HT1080 (cell line): Measurements from ENCODE around the gene TMEM273. TPM values are rescaled to one million over a fixed set of nuclear protein-coding genes. Genes with fewer than 3 reads are reported as not detected.

Source experiments
- DNase-seq: peaks from one replicate; pipeline ENCODE4 v3.0.0-alpha.2; 2015; ENCODE audit warnings: low read depth
- total RNA-seq: library from RNA; depleted of rRNA; stranded (reverse); fragments of >200 nt; shearing (Covaris generic); gene quantifications from 2 replicates; pipeline ENCODE4 v1.2.3, GENCODE V29; 2014

Gene TMEM273
- total RNA-seq, 1 experiment from 2014 or later = not detected

DNA sequence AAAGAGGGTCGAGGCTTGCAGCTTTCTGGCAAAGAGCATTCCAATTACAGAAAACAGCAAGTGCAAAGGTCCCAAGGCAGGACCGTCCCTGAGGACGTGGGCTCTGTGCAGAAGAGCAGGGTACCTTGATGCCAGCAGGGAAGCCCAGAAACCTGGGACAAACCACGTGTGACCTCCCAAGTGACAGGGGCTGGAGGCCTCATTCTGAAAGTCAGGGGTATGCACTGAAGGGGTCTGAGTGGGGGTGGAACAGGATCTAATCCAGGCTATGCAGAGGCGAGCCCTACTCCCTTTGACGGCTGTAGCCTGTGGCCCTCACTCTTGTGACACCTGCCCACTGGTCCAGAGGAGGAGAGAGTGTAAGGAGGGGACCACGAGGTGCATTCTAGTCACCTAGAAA lies 22.9 kb downstream of the TMEM273 start:
- DNase-seq = no peak

DNA sequence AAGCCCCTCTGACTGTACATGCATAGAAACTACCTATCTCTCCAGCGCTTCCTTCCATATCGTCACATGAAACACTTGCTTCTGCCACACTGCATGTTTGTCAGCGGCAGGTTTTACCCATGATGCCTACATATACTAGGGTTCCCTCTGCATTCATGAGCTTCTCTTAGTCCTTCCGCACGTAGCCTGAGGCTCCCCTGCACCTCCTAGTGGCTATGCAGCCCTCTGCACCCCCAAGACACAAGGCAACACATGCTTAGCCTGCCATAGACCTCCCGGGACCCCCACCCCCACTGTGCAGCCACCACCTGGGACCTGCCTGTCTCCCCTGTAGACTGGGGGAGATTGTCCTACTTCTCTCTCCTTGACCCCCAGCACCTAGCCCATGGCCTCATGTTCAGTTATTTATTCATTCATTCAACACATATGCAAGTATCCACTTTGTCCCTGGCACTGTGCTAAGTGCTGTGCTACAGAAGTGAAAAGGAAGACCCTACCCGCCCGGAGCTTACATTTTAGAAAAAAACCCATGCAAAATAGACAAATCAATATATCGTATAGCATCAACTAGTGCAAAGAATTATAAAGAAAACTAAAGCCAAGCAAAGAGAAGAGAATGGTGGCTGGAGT lies 23.5 kb downstream of the TMEM273 start:
- peak; percentile 21 for DNase-seq

DNA sequence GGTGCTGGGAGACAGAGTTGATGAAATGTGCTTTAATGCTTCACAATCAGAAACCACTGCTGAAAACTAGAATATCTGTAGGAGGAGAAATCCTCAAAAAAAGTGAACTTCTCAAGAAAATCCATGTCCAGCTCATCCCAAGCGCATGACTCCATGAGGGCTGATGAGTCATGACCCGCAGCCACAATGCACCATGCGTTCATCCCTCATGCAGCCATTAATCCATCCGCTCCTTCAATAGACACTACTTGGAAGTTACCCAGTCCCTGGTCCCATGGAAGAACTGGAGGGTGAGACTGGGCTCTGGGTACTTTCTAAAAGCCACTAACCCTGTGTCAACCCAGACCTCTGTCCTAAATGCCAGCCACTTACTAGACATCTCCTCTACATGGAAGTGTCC lies 24.4 kb downstream of the TMEM273 start:
- peak; percentile 84 for DNase-seq

DNA sequence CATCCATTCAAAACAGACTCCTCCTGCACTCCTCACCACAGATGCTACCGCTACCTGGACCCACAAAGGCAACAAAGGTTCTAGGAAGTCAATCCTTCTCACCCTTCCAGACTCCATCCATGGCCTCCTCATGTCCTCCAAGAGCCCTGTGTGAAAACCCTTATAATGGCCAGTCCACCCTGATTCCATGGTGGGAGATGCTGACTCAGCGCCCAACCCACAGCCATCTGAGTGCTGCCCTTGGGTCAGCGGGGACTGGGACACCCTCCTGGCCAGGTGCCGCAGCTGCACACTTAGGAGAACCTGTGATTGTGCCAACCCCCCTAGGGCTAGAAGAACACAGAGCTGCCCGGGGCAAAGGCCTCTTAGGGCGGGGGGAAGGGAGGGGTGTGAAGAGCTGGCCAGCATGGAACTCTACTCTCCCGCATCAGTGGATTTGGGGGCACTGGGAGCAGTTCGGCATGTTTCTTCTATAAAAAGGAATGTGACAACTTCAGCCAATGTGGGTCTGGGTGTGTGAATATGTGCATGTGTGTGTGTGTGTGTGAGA lies 25.4 kb downstream of the TMEM273 start:
- DNase-seq = no peak

DNA sequence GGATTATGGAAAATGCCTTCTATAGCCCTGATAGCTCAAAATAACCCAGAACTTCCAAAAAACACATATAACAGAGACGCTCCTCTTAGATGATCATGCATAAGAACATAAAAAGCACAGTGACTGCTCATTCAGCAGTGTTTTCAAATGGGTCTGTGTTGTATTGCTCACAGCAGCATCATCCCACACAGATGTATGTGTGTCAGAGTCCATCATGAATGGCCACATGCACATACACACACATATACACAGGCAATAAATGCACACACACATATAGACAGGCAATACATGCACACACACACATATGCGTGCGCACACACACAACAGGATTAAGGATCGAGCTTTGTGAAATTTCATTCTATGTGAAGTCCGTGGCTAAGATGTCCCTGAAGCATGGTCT lies 26.1 kb downstream of the TMEM273 start:
- DNase-seq = no peak

DNA sequence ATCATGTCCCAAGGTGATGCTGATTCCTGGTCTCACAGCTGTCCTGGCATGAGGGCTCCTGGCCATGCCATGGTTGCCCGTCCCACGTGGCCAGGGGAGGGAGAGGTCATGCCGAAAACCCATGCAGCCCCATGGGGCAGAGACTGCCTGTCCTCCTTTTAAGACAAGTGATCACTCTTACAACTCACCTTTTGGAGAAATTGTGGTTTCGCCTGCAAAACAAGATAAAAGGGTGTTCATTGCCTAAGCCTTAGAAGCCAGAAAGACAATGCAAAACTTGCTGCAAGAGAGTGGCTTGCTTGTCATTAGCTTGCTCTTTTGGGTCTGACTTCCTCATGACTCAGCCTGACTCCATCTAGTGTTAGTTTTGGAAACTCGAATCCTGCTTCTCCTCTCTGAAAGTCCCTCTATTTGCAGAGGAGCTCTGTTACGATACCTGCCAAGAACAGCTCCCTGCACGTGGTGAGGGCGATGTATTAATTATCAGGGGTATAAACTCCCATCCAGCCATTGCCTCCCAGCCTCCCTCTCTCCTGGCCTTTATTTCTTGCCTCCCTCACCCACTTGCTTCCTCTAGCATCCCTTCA lies 26.7 kb downstream of the TMEM273 start:
- peak; percentile 79 for DNase-seq

DNA sequence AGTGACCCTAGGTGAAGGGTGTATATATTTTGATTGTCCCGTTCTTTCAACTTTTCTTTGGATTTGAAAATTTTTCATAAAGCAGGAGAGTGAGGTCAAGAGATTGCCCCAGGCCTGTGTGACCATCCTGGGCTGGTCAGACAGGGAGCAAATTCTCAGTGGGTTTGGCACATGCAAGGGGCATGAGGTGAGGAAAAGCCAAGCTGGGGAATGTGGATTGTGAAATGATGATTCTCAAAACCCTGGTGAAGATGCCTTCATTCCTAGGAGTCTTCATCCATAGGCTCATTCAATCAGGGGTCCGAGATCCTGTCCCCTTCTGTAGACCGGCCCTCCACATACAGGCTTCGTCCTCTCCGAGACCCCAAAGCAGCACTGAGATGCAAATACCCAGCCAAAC lies 27.4 kb downstream of the TMEM273 start:
- DNase-seq = no peak

DNA sequence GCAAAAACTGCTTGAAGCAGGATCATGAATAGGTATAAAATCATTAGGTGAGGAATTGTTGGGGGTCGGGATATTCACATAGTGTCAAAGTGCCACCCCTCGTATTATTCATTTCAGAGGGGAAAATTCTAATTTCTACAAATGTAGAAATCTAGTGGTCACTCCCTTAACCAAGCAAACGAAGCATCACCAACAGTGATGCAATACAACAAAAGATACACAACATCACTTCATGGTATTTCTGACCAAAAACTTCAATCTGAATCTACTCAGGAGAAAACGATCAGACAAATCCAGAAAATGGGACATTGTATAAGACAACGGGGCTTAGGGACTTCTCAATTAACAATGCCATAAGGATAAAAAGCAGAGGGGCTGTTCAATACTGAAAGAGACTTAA lies 28.1 kb downstream of the TMEM273 start:
- DNase-seq = no peak

DNA sequence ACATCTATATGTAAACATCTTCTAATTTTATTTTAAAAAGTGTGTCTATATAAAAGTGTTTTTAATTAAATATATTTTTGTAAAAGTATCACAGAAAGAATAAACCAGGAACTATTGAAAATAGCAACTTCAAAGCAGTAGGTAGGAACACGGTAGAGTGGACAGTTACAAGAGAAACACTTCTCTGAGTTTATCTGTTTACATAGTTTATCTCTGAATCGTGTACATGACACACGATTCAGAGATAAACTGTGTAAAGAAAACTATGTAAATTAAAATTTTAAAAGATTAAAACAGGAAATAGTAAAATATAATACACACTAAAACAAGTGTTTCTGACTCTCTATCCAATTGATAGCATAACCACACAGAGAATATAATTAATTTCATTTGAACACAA lies 29.3 kb downstream of the TMEM273 start:
- DNase-seq = no peak

DNA sequence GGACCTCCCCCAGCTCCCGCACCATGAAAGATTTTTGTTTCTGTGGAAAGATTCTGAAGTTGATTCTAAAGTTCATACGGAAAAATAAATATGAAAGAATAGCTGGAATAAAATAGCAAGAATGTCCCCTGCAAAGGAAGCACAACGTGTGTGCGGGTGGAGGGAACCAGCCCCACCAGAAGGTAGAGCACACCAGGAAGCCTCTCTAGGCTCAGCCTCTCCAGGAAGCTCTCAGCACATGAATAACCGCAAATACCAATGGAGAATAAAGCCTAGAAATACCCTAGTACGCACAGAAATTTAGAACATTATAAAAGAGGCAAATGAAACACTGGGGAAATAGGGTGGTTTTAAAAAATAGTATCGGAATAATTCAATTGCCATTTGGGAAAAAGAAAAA lies 29.8 kb downstream of the TMEM273 start:
- DNase-seq = no peak

DNA sequence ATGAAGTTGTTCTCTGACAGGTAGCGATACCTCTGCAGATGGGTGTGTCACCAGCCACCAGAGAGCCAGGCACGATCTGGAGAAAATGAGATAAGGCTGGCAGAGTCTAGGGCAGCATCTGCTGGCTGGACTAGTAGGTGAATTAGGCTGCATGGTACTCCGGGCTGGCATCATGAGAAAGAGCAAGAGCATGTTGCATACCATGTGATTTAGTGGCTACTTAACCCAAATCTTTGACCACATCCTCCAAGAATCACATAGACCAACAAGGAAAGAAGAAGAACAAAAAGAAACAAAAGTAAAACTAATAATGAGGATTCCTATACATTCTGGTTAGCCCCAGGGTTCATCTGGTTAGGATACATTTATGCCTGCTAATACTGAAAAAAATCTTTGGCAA lies 31.0 kb downstream of the TMEM273 start:
- DNase-seq = no peak

DNA sequence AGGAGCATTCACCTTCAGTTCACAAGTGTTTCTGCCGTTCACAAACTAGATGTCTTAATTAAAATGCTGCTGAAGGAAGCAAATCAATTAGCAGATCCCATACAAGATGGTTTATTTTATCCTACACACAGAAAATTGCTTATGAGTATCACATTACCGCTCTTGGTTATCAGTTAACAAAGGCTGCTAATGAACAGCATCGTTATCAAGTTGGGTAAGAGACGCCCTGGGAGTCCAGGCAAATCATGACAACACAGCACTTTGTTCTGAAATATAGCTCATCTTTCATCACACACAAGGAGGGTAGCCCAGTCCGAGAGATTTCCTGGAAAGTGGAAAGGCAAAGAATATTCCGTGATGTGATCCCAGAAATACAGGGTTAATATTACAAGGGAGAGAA lies 33.5 kb downstream of the TMEM273 start:
- no peak for DNase-seq

DNA sequence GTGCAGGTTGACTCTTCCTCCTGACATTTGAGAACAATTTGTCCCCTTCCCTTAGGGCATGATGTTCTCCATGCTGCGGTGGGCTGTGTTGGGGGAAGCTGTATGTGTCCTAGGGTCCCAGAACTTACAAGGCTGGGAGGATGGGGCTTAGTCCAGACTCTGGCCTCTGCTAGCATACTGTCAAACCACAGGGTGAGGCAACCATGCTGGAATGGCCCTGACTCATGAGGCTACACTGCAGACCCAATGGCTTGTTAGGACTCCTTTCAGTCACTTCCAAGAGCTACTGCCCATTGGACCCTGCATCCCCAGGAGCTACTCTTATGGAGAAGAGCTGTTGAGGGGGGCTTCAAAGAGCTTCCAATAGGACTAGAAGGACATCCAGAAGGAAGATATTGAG lies 34.2 kb downstream of the TMEM273 start:
- peak; percentile 51 for DNase-seq

DNA sequence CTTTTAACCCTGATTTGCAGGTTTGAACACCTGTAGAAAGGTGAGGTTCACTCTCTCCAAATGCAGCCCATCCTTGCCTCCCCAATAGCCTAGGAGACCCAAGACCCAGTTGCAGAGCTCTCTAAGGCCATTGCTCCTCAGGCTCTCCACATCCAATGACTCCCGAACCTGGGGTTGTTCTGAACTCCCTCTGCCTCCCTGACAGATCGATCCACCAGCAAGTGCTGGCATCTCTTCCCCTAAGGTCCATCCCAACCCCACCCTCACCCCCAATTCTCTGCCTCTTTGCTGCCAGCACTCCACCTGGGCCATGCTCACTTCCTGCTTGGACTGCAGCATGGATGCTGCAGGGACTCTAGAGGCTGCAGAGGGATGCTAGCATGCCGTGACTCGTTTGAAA lies 35.1 kb downstream of the TMEM273 start:
- no peak for DNase-seq

DNA sequence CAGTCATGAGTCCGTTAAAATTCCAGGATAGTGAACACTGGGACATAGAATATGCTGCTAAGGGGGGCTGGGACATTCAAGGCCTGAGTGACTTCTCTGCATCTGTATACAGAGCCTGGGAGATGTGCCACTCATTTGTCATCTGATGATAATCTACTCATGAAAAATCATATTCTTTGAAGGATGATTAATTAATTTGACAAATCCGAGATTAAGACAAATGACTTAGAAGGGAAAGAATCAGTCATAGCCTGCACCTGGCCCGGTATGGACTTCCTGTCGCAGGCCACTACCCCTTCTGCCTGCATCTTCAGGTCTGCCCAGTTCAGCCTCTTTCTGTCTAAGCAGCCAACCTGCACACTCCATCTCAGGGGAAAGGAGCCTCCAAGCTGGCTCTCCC lies 35.5 kb downstream of the TMEM273 start:
- DNase-seq = no peak

DNA sequence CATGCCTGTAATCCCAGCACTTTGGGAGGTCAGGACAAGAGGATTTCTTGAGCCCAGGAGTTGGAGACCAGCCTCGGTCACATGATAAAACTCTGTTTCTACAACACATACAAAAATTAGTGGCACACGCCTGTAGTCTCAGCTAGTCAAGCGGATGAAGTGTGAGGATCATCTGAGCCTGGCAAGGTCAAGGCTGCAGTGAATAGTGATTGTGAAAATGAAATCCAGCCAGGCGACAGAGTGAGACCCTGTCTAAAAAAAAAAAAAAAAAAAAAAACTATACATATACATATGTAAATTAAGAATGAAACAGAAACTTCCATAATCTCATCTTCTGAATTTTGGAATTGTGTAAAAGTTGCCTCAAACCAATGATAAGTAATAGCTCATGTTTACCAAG lies 36.2 kb downstream of the TMEM273 start:
- no peak for DNase-seq

DNA sequence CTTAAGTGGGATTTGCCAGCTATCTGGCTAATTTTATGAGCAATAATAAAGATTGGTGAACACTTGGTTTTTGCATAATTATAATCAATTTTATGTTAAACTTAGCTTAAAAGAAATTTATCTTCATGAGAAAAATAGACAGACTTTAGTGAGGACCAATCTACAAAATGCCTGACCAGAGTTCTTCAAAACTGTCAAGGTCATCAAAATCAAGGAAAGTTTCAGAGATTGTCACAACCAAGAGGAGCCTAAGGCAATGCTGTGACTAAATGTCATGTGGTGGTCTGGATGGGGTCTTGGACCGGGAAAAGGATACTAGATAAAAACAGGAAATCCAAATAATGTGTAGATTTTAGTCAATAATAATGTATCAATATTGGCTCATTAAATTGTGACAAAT lies 36.7 kb downstream of the TMEM273 start:
- no peak for DNase-seq

DNA sequence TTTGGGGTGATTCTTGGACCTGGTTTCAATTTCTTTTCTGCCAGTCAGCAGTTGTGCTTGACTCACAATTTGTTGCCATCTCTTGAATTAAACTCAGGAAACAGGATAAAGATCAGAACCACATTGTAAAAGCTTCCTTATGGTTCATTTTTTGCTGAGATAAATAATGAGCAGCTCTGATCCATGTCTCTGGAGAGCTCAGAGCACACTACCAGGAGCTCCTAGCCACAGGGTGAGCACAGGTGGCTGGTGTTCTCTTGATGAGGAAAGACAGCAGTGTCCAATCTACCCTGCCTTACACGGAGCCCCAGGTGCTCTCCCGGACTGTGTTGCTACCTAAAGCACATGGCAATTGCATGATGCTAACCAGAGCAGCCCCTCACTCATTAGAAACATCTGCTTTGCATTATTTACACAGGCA lies 37.2 kb downstream of the TMEM273 start:
- no peak for DNase-seq

DNA sequence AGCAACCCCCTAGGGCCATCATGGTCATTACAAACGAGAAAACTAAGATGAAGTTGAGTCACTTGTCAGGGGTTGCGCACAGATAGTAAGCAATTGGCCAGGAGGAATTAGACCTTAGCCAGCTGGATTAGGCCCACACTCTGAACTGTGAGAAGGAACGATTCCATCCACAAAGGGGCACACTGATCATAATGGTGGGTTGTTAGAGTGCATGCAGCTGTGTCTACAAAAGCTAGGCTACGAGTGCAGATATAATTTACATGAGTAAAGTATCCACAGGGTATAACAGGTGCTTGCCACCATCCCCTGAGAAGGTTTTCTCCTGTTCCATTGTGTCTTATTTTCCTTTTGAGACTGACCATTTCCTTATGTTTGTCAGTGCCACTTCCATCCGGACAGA lies 37.8 kb downstream of the TMEM273 start:
- DNase-seq = no peak

DNA sequence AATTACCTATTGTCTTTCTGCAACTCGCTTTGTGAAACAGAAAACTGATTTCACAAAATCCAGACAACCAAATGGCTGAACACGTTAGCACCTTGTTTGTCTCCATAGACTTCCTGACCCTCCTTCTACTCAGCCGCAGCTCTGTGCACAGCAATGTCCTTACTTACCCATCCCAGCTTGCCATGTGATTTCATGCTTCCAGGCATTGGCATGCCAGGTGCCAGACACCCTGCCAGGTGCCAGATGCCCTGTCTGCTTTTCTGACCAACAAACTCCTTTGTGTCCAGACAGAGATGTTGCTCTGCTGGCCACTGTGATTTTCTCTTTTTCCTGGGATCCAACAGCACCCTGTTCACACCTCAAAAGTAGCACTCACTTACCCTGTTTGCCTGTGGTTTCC lies 38.3 kb downstream of the TMEM273 start:
- no peak for DNase-seq

DNA sequence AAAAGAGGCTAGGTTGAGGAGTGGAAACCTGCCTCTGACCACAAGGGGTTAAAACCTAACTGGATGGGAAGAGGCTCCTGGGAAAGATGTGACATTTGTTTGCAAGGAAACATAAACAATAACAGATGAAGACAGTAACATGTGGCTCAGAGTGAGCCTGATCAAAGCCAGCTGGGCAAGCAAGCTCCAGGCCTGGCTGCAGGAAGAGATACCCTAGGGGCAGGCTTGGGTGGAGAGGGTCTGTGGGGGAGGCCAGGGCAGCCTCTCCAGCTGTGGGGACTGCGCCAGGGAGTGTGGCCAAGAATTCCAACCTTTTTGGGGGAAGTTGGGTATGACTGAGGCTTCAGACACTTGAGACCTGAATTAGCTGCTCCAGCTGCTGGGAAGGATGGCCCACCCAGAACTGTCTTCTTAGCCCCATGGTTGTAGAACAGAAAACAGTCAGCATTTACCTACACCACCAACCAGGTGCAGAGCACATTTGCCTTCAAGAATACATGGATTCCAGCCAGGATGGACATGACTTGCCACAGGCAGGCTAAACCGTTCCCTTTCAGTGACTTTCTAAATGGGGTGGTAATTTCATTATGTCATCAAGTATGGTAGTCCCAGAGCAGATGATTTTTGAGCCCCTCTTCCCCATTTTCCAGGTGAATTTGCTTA lies 44.0 kb downstream of the TMEM273 start:
- DNase-seq = no peak

DNA sequence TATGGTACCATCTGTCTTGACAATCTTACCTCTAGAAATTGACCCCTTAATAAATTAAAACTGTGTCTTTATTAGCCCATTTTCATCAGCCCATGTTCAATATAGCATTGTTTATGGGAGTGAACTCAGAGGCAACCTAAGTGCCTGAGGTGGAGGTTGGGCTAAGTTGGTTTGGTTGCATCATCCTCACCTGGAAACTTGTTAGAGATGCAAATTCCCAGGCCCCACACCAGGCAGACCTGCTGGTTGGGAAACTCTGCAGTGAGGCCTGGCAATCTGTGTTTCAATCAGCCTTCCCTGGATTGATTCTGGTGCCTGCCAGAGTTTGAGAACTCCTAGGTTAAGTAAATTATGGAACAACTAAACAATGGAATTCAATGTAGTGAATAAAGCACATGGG lies 44.9 kb downstream of the TMEM273 start:
- no peak for DNase-seq
